Gastroesophageal sphincter (tissue), 4 donors: ENCODE results near the gene PLEKHO1. TPM values are rescaled to one million over a fixed set of nuclear protein-coding genes. Genes with fewer than 3 reads are reported as not detected.

Experiments used
- ATAC-seq: fragments of 150-250 bp; one replicate; pipeline ENCODE4 v1.9.1; 2016; ENCODE audit warnings: mild to moderate bottlenecking, moderate library complexity
- H3K27ac ChIP-seq, 4 donors: fragments of 200-600 bp; sonication (generic) in 3 of 4; 1 replicate in 3 of 4; 2 replicates in 1 of 4; pipeline ENCODE4 v1.5.1; 2016 to 2019
- H3K27me3 ChIP-seq: fragments of 200-600 bp; sonication (generic); one replicate; pipeline ENCODE4 v1.5.1; 2019
- H3K36me3 ChIP-seq, 2 donors: fragments of 200-600 bp; sonication (generic); one replicate each; pipeline ENCODE4 v1.5.1; 2019; ENCODE audit warnings: control low read depth in 1 of 2
- H3K4me1 ChIP-seq, 3 donors: fragments of 200-600 bp; sonication (generic); 1 replicate in 2 of 3; 2 replicates in 1 of 3; pipeline ENCODE4 v1.5.1; 2016 to 2019; ENCODE audit warnings: control low read depth in 2 of 3
- H3K4me3 ChIP-seq, 2 donors: fragments of 200-600 bp; sonication (generic); one replicate each; pipeline ENCODE4 v1.5.1; 2019; ENCODE audit warnings: mild to moderate bottlenecking in 1 of 2, moderate library complexity in 1 of 2
- H3K9me3 ChIP-seq, 3 donors: fragments of 200-600 bp; sonication (generic); one replicate each; pipeline ENCODE4 v1.5.1; 2017 to 2019; ENCODE audit warnings: control low read depth in 2 of 3
- CTCF ChIP-seq, 4 experiments: fragments of 200-600 bp in 2 of 4; fragments of 450-650 bp in 2 of 4; sonication (generic) in 1 of 4; IDR thresholded peaks; one replicate each; pipeline ENCODE4 v1.5.1; 2017 to 2019; ENCODE audit warnings: antibody characterized with exemption in 4 of 4, mild to moderate bottlenecking in 2 of 4, moderate library complexity in 2 of 4
- EP300 ChIP-seq: sonication (generic); formaldehyde crosslinking; IDR thresholded peaks from one replicate; pipeline ENCODE4 v1.6.1; 2017; ENCODE audit warnings: antibody characterized with exemption, mild to moderate bottlenecking
- POLR2A ChIP-seq, 2 donors: fragments of 450-650 bp; IDR thresholded peaks; one replicate each; pipeline ENCODE4 v1.6.1; 2017; ENCODE audit warnings: antibody characterized with exemption in 2 of 2, mild to moderate bottlenecking in 2 of 2, moderate library complexity in 1 of 2
- POLR2AphosphoS5 ChIP-seq: sonication (generic); formaldehyde crosslinking; IDR thresholded peaks from one replicate; pipeline ENCODE4 v1.6.1; 2017; ENCODE audit warnings: antibody characterized with exemption
- WGBS, 2 donors: methylation state at CpG; one replicate each; pipeline ENCODE4 v1.1.5; 2018; ENCODE audit warnings: low coverage in 1 of 2; 5-methylcytosine and 5-hydroxymethylcytosine counted together
- total RNA-seq, 4 donors: library from RNA; depleted of rRNA; stranded (reverse); fragments of >200 nt; gene quantifications; one replicate each; pipeline ENCODE4 v1.1.0, GENCODE V29; 2016

The PLEKHO1 gene
- total RNA-seq, 4 donors from 2014 or later, result 217 to 358 (median 228) TPM

GRCh38 chr1:150162862-150163706, 13.4 kb downstream of the PLEKHO1 start:
- H3K9me3 ChIP-seq, result no peaks in the 10 kb centered on the region
- WGBS, 2 donors, result 5 to 6% methylated on average over 4 to 11 of the region's 14 CpGs
- TF ChIP-seq POLR2AphosphoS5 (peak; percentile 86), CTCF (IDR thresholded peaks at IDR 0.05) (peak in 2 of 4 experiments; percentile 51 to 62), POLR2A (IDR thresholded peaks at IDR 0.05) (peak; percentile 75 to 80), EP300 (no peak)
- H3K27me3 ChIP-seq, result no peaks in the 10 kb centered on the region
- H3K27ac ChIP-seq, result peak overlapping the region; percentile 97 to 99 (median 98)
- ATAC-seq, result peak; percentile 94
- peak overlapping the region; percentile 28 to 44 for H3K4me3 ChIP-seq
- peaks cover 0 to 21% of the 10 kb centered on the region in 2 donors for H3K36me3 ChIP-seq
- H3K4me1 ChIP-seq, result peaks cover 12 to 80% (median 29%) of the 10 kb centered on the region in 3 donors

- no peaks in the 10 kb centered on the region for H3K9me3 ChIP-seq
- peaks cover 0 to 10% of the 10 kb centered on the region in 2 donors for H3K36me3 ChIP-seq
- no peaks in the 10 kb centered on the region for H3K27me3 ChIP-seq
- H3K4me3 ChIP-seq, result no peak overlapping the region
- no peak for ATAC-seq
- WGBS, 2 donors, result 78 to 90% methylated on average over 2 to 5 of the region's 5 CpGs
- H3K27ac ChIP-seq, result peak overlapping the region; percentile 97 to 99 (median 98)
- TF ChIP-seq EP300 (no peak), CTCF (IDR thresholded peaks at IDR 0.05) (no peak), POLR2A (IDR thresholded peaks at IDR 0.05) (no peak), POLR2AphosphoS5 (no peak)
- H3K4me1 ChIP-seq, result peaks cover 9 to 74% (median 24%) of the 10 kb centered on the region in 3 donors
Observed at GRCh38 chr1:150164224-150164623, 14.5 kb downstream of the PLEKHO1 start.

- ATAC-seq, result no peak
- Histone ChIP-seq H3K4me1 (peaks cover 9 to 69% (median 24%) of the 10 kb centered on the region in 3 donors), H3K9me3 (no peaks in the 10 kb centered on the region), H3K4me3 (no peak overlapping the region), H3K27me3 (no peaks in the 10 kb centered on the region), H3K27ac (peak overlapping the region; percentile 97 to 99 (median 98)), H3K36me3 (peaks cover 0 to 4% of the 10 kb centered on the region in 2 donors)
- 33 to 78% methylated on average over 1 to 5 of the region's 5 CpGs for WGBS, 2 donors
- TF ChIP-seq POLR2A (IDR thresholded peaks at IDR 0.05) (no peak), CTCF (IDR thresholded peaks at IDR 0.05) (no peak), POLR2AphosphoS5 (no peak), EP300 (no peak)
Observed at GRCh38 chr1:150164779-150165178, 15.1 kb downstream of the PLEKHO1 start.

GRCh38 chr1:150165622-150166612, 16.2 kb downstream of the PLEKHO1 start:
- Histone ChIP-seq H3K4me1 (peaks cover 9 to 58% (median 21%) of the 10 kb centered on the region in 3 donors), H3K36me3 (no peaks in the 10 kb centered on the region), H3K27ac (peak overlapping the region; percentile 44 to 98 (median 97)), H3K9me3 (no peaks in the 10 kb centered on the region), H3K27me3 (no peaks in the 10 kb centered on the region), H3K4me3 (no peak overlapping the region)
- ATAC-seq, result no peak
- whole genome bisulfite sequencing, 2 donors, result 52 to 55% methylated on average over 3 to 11 of the region's 14 CpGs
- TF ChIP-seq EP300 (no peak), POLR2A (IDR thresholded peaks at IDR 0.05) (no peak), CTCF (IDR thresholded peaks at IDR 0.05) (peak; percentile 55 to 75 (median 66)), POLR2AphosphoS5 (no peak)
